UCSD-AML1 (cell line): ENCODE data around the gene ABHD12B.
"Not testable (repeated sequence)": the region's sequence is repeated elsewhere in the genome, so short reads cannot be mapped to it uniquely, and the experiment has no call there.

Experiments used
- DNase-seq: peaks from one replicate; lab custom pipeline; 2025; ENCODE audit not compliant: unreplicated experiment; lab: John Stamatoyannopoulos, UW

The ABHD12B gene

DNA sequence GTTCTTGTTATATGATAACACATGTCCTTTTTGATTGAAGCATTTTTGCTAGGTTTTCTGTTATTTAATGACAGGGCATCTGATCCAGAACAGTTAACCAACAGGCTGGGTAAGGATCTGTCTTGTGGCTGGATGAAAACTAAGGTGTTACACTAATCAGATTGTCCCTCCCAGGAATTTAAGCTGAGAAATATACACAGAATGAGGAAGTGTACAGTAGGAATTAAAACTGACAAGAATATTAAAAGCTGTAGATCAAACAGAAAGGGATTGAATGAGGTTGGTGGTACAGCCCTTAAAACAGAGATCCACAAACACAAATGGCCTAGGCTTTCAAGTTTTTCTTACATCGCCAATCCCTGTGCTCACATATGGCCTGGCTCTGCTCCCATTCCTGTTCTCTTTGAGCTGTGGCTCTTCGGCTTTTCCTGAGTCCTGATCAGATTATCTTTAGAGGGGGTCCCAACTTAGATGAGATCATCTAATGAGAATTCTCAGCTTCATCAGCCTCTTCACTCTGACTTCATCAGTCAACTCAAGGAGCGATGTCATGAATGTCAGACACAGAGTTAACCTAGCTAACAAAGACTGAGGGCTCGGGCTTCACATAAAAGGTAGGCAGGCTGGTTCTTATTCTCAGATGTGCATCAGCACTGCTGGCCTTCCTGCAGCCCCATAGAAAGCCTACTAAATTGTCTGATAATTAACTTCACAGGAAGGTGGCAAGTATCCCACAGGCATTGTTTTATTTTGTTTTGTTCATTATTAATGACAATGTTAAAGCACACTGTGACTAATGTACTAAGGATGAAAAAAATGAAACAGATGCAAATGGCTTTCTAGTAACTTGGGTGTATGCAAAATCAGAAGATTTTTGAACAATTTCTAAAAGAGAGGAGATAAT, 61.0 kb downstream of the ABHD12B start:
- no peak for DNase-seq

DNA sequence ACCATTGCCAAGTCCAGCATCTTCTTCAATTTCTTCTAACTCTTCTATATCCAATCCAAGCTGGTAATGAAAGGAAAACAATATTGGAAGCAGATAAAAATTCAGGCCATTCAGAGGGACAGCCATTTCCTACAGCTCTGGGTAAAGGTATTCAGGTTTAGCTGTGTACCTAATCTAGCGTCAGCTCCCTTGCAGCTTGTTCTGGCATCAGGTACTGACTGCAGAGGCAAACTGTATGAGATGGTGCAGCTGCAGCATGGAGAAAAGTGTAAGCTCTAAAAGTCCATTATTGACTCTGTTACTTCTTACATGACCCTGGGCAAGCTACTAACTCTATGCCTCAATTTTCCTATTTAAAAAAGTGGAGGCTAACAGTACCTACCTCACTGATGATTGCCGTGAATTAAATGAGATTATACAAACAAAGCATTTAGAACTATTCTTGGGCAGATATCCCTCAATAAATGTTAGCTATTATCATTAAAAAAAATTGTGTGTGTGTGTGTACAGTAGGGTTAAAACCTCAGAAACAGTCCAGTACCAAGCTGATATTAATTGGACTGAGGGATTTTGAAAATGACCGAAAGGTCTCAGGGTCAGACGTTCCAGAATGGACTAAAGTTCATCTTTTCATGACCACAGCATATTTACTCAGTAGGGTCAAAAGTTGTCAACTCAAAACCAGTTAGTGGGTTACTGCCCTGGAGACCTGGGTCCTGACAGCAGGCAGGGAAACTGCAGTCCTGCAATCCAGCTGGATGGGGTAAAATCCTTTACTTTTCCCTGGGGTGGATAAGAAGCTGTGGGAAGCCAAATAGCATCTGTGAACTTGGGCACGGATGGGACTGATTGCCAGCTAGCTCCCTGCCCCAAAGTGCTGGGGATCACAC, 63.5 kb downstream of the ABHD12B start:
- DNase-seq, result no peak

DNA sequence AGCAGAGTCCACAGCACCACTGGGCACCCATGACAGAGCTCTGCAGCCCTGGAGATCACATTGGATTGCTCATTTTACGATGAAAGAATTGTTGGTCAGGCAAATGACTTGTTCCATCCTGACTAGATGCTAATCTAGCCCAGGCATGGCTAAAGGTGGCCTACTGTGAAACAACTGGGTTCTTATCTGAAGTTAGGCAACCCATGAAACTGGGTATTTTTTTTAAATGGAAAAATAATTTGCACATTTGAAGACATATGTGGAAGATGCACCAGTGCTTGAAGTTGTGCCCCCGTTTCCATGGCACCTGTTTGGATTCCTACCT, 64.1 kb downstream of the ABHD12B start:
- no peak for DNase-seq

DNA sequence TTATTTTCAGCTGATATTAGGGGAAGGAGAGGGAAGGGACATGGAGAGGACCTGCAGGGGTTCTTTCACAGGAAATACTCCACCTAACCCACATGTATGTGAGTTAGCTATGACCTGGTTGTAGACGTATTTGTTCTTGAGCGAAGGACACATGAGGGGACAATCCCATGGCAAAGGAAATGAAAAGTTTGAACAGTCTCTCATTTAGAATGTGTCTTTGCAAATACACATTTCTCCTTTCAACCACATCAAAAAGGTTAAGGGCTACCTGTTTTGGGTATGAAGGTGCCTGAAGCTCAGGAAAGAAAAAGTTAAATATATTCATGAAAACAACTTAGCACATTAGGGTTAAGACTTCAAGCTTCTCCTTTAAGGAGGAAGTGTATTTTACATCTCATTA, 65.0 kb downstream of the ABHD12B start:
- no peak for DNase-seq

DNA sequence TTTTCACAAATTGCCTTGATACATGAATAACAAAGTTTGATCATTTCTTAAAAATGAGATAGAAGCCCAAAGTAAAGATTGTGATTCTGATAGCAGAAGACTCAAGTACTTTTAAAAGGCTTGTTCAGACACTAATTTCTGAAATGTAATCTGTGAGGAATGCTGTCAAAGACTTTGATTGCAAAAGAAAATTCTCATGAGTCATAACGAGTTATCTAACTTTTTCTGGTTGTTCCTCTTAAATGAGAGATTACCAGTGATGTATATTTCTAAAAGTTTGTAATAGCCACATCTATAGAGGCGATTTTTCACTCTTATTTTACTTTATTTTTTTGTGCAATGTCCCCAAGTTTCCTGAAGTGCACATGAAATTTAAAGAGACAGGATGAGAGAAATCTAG, 65.5 kb downstream of the ABHD12B start:
- DNase-seq, result no peak

DNA sequence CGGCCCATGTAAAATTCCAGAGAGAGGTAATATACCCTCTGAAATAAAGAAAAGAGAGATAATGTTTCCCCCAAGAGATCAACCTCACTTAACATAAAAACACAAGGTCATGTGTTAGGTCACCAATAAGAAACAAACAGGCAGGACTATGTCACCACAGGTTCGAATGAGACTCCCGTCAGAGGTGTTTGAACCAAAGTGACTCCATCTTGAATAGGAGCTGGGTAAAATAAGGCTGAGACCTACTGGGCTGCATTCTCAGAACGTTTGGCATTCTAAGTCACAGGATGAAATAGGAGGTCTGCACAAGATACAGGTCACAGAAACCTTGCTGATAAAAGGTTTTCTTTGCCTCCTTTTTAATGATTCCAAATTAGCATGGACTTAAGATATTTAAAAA, 65.9 kb downstream of the ABHD12B start:
- DNase-seq, result no peak

DNA sequence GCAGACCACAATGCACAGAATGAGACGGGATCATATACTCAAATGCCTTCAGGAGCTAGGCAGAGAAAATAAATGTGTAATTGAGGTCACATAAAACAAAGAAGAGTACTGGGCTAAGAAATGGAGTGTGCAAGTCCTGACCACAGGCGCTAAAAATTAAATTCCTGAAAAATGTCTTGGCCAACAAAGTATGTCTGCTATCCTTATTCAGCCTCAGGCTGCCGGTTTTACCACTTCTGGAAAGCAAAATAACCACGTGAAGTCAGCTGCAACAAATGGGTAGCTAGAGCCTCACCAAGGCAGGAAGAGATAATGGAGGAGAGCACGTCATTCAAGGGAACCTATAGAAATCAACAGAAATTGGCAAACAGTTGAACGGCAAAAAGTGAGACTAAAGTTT, 69.3 kb downstream of the ABHD12B start:
- DNase-seq, result no peak

DNA sequence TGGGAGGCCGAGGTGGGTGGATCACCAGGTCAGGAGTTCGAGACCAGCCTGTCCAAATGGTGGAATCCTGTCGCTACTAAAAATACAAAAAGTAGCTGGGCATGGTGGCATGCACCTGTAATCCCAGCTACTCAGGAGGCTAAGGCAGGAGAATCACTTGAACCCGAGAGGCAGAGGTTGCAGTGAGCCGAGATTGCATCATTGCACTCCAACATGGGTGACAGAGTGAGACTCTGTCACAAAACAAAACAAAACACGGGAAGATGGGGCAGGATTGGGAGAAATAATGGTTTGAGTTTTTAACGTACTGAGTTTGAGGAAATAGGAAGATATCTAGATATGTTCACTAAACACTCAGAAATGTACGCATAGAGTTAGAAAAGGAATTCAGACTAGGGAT, 69.8 kb downstream of the ABHD12B start:
- not testable (repeated sequence) for DNase-seq

DNA sequence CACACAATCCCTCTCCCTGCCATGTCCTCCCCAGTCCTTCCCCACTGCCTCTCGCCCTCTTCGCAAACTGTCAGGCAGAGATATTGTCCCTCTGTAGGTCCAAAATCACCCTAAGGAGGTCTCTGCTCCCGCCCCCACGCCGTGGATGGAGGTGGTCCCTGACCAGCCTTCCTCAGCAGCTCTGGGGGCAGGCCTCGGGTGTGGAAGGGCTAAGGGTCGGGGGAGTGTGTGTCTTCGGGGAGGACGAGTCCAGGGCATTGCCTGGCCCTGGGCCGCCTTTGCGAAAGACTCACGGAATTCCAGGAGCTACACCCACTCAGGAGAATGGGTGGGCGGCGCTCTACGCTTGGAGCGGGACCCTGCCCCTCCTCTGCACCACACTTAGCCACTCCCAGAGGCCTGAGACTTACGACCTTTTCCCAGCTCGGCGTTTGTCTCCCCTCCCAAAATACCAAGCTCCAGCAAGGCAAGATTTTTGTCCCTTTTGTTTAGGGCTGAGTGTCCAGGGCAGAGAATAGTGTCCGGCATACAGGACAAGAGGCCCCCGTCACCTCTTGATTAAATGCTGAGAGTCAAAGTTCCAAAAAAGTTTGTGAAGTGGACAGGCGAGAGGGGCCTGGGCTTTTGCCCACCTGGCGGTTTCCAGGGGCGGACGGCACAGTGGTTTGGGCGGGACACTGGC, 71.5 kb downstream of the ABHD12B start:
- DNase-seq, result peak; percentile 24

DNA sequence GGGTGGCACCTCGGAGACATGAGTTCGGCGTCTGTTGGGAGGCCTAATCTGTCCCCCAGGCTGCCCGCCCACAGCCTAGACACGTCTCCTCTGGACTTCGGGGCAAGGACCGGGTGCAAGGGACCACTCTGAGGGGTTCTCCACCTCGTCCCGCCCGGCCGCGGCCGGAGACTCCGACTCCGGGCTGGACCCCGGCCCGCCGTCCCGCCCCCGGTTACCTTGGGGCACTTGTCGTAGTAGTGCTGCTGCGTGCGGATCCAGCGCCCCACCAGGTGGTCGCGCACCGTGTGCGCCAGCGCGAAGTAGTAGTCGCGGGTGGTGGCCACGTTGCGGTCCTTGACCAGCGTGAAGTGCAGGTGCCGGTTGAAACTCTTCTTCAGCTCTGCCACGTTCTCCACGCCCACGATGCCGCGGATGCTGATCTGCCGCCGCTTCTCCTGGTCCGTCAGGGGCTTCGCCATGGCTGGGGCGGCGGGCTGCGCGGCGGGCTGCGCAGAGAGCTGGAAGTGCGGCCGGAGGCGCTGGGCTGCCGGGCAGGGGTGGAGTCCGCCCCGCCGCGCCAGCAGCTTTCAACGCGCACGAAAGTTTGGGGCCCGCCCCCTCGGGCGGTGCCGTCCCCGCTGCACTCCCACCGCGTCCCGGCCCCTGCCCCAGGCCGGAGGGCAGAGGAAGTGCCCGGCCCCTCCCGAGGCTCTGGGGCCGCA, 72.2 kb downstream of the ABHD12B start, which contains the start of gene PYGL:
Gene PYGL (minus strand): TSS at position 541 of the 704 bp plus-strand sequence. CDS start 80 bp downstream, at position 461.
- DNase-seq, result peak; percentile 71

DNA sequence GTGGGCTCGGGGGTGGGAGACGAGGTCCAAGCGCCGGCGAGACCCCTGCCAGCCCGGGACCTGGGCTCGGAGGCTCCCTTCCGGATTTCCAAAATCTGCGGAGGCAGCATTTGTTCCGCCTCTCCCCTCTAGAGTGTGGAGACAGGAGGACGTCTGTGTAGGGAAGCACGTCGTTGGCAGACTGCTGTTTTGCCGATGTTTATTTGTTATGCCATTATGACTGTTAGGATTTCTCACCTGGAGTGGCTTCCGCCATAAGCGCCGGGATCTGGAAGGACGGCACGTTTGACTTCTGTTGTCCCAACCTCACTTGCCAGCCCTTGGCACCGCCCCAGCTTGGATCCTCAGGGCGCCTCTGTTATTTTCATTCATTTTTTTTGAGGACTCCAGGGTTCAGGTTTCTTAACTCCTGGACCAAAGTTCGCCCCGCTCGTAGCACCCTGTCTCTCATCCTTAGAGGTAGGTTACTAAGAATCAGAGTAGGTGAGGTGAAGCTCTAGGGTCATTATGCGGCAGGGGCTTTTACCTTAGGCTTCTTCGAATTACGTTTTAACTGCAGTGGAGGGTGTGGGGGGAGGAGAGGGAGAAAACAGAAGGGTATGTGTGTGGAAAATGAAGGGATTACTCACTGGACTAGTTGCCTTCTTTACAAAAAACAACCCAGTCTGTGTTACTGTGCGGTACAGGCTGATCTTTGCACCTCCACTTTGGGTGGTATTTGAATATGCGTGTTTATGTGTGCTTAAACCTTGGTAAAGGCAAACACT, 73.0 kb downstream of the ABHD12B start:
- peak; percentile 38 for DNase-seq

DNA sequence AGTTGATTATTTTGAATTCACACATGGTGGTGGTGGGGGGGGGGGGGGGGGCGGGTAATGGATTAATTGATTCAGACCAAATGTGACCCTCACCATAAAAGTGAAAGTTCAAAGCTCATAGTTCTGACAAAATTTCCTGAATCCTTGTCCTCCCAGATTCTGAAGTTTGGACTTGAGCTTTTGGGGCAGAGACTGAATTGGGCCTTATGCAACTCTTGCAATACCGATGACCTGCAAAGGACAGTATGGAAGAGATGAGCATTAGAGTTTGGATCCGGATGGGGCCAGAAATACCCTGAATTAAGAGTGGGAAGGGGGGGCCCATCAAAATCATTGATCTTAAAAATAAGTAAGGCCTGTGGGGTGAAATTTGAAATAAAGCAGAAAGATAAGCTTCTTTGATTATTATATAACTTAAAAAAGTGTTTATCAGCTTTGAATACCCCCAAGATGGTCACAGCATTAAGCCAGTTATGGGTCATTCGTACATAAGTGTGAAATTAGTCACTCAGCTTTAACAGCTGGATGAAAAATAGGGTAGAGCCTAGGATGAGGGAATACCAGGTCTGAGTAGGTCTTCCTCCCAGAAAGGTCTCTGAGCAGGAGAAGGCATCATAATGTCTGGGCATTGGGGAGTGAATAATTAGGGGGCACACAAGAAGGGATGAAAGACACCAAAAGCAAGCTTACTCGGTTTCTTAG, 74.5 kb downstream of the ABHD12B start:
- DNase-seq, result no peak

DNA sequence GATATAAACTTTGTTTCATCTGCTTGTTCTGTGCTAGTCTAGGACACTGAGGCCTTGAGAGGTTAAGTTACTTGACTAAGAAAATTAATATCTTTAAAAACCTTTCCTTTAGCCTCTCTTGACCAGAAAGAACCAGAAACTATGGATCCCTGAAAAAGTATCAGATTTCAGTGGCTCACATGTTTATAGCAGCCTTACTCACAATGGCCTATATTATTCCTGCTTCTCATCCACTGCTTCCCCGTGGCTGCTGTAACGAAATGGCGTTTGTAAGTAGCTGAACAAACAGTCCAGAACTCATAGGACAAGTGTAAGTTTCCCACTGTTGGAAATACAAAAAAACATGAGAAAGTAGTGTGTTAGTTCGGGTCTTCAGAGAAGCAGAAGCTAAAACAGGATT, 75.6 kb downstream of the ABHD12B start:
- DNase-seq, result no peak

DNA sequence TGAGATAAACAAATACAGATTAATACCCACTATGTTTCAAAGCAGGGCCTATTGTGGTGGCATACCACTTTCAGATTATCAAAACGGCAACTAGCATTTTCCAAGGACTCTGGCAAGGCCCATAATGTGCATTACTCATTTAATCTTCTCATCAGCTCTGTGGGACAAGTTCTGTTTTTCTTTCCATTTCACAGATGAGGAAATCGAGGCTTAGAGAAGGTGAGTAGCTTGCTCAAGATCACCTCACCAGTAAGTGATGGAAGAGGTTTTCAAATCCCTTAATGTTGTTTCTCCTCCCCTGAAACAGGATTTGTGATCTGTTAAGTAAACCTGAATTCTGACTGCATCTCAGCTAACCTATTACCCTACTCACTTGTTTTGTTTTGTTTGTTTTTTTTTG, 76.4 kb downstream of the ABHD12B start:
- DNase-seq, result no peak

DNA sequence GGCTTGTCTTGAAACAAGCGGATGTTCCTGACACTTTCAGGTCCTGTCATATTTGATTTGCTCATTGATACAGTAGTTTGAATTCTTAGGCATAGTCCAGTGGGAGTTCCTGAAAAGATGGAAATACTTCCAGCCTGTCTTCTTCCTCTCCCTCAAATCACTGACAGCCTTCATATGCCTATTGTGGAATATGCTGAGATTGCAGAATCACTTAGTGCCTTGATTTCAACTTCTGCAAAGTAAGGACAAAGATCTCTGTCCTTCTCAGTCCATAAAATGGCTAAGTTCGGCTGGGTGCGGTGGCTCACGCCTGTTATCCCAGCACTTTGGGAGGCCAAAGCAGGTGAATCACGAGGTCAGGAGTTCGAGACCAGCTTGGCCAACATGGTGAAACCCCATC, 79.2 kb downstream of the ABHD12B start:
- DNase-seq, result no peak

DNA sequence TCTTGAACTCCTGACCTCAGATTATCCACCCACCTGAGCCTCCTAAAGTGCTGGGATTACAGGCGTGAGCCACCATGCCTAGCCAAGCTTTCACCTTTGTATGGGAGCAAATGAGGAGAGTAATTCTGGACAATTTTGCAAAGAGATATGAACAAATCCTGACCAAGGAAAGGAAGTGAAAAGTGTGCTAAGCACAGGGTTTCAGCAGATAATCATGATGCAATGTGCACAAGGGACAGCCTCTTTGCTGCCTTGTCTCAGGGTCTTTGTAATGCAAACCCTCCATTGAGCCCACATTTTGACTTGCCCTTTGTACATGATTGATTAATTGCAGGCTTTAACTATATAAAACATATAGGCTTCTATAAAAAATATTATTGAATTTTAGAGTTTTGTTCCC, 81.6 kb downstream of the ABHD12B start:
- DNase-seq, result no peak
